Stomach (tissue), 4 donors: ENCODE data around the gene EXOC4.

Experiments used
- EP300 ChIP-seq: sonication (generic); formaldehyde crosslinking; IDR thresholded peaks from one replicate; pipeline ENCODE4 v1.6.1; 2017; ENCODE audit warnings: antibody characterized with exemption
- POLR2A ChIP-seq, 4 donors: fragments of 450-650 bp; IDR thresholded peaks; one replicate each; pipeline ENCODE4 v1.6.1; 2016; ENCODE audit warnings: antibody characterized with exemption in 4 of 4, control low read depth in 2 of 4, mild to moderate bottlenecking in 1 of 4, moderate library complexity in 1 of 4
- POLR2AphosphoS5 ChIP-seq, 3 donors: sonication (generic); formaldehyde crosslinking; IDR thresholded peaks; one replicate each; pipeline ENCODE4 v1.6.1; 2016; ENCODE audit warnings: antibody characterized with exemption in 3 of 3
- TF ChIP-seq, protein P1 (sequence below), 7 experiments: fragments of 450-650 bp in 4 of 7; fragments of 200-600 bp in 3 of 7; sonication (generic) in 3 of 7; IDR thresholded peaks; one replicate each; pipeline ENCODE4 v1.5.1; 2016 to 2019; ENCODE audit warnings: antibody characterized with exemption in 7 of 7, control low read depth in 2 of 7, mild to moderate bottlenecking in 1 of 7

DNA sequence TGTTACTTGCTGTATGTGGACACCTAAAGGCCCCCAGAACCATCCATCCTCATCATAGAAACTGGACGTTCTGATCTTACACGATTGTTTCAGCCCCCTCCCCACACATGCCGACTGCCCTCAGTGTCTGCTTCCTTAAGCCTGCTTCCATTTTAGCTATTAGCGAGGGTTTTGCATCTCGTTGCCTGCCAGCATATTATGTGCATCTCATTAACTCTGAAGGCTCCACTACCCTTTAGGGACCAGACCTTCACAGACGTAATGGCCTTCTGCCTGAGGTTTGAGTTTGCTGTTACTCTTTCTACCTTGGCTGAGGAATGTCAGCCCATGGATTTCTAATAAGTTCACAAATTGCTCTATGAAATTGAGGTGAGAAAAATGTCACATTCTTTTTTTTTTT is 820.4 kb downstream of the EXOC4 start:
- no peak for TF ChIP-seq POLR2AphosphoS5 (IDR thresholded peaks at IDR 0.05)
- no peak for TF ChIP-seq POLR2A (IDR thresholded peaks at IDR 0.05)
- TF ChIP-seq, protein P1, sequence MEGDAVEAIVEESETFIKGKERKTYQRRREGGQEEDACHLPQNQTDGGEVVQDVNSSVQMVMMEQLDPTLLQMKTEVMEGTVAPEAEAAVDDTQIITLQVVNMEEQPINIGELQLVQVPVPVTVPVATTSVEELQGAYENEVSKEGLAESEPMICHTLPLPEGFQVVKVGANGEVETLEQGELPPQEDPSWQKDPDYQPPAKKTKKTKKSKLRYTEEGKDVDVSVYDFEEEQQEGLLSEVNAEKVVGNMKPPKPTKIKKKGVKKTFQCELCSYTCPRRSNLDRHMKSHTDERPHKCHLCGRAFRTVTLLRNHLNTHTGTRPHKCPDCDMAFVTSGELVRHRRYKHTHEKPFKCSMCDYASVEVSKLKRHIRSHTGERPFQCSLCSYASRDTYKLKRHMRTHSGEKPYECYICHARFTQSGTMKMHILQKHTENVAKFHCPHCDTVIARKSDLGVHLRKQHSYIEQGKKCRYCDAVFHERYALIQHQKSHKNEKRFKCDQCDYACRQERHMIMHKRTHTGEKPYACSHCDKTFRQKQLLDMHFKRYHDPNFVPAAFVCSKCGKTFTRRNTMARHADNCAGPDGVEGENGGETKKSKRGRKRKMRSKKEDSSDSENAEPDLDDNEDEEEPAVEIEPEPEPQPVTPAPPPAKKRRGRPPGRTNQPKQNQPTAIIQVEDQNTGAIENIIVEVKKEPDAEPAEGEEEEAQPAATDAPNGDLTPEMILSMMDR (IDR thresholded peaks at IDR 0.05), result no peak
- no peak for TF ChIP-seq EP300
